Large intestine (tissue), 3 donors: ENCODE results near the gene RAB6A. TPM values are rescaled to one million over a fixed set of nuclear protein-coding genes. Genes with fewer than 3 reads are reported as not detected.

Experiments
- DNase-seq, 2 donors: peaks; one replicate each; pipeline versions ENCODE4 v3.0.0 to v3.0.0-alpha.2; 2013
- H3K27ac ChIP-seq: one replicate; pipeline ENCODE4 v1.5.1; 2013; ENCODE audit warnings: low read length
- H3K27me3 ChIP-seq: 2 replicates; pipeline ENCODE4 v1.6.1; 2013; ENCODE audit warnings: low read length; ENCODE audit not compliant: control insufficient read depth, insufficient read depth
- H3K36me3 ChIP-seq: 2 replicates; pipeline ENCODE4 v1.6.1; 2013; ENCODE audit warnings: low read length; ENCODE audit not compliant: control insufficient read depth, insufficient read depth
- H3K4me1 ChIP-seq: one replicate; pipeline ENCODE4 v1.6.1; 2013; ENCODE audit warnings: low read length; ENCODE audit not compliant: control insufficient read depth, insufficient read depth
- H3K4me3 ChIP-seq: one replicate; pipeline ENCODE4 v1.5.1; 2013; ENCODE audit warnings: low read length
- H3K9me3 ChIP-seq: one replicate; pipeline ENCODE4 v1.6.1; 2013; ENCODE audit warnings: mild to moderate bottlenecking, low read depth, low read length, moderate library complexity; ENCODE audit not compliant: control insufficient read depth
- WGBS: methylation state at CpG from one replicate; pipeline ENCODE4 v1.1.5; 2013; ENCODE audit warnings: low lambda C conversion rate; ENCODE audit not compliant: insufficient coverage; 5-methylcytosine and 5-hydroxymethylcytosine counted together
- polyA plus RNA-seq: library from polyadenylated mRNA; unstranded; fragments of 120-200 nt; gene quantifications from one replicate; pipeline ENCODE4 v1.2.1, GENCODE V29; 2013

RAB6A gene
- polyA plus RNA-seq, 1 donor: 111 TPM

- H3K9me3 ChIP-seq: no peaks in the 10 kb centered on the region
- DNase-seq: no peak
Measured at GRCh38 chr11:73659961-73660360, 100.9 kb downstream of the RAB6A start.

GRCh38 chr11:73656985-73657384, 103.9 kb downstream of the RAB6A start:
- Histone ChIP-seq H3K4me3 (no peak overlapping the region), H3K27me3 (no peaks in the 10 kb centered on the region), H3K4me1 (peaks cover 15% of the 10 kb centered on the region), H3K36me3 (no peaks in the 10 kb centered on the region), H3K9me3 (no peaks in the 10 kb centered on the region), H3K27ac (no peak overlapping the region)
- no peak for DNase-seq
- no CpG with 5 or more reads among the region's 3 CpGs for WGBS

More at GRCh38 chr11:73659961-73660360, 100.9 kb downstream of the RAB6A start:
- 100% methylated on average over 1 of the region's 3 CpGs for WGBS
- H3K4me1 ChIP-seq: peaks cover 10% of the 10 kb centered on the region
- no peak overlapping the region for H3K27ac ChIP-seq
- no peaks in the 10 kb centered on the region for H3K27me3 ChIP-seq
- H3K4me3 ChIP-seq: no peak overlapping the region
- no peaks in the 10 kb centered on the region for H3K36me3 ChIP-seq

GRCh38 chr11:73655686-73656085, 105.2 kb downstream of the RAB6A start:
- no peak overlapping the region for H3K27ac ChIP-seq
- H3K4me1 ChIP-seq: peaks cover 10% of the 10 kb centered on the region
- no CpG with 5 or more reads among the region's 8 CpGs for WGBS
- H3K4me3 ChIP-seq: no peak overlapping the region
- no peaks in the 10 kb centered on the region for H3K36me3 ChIP-seq
- DNase-seq: no peak
- H3K27me3 ChIP-seq: no peaks in the 10 kb centered on the region
- no peaks in the 10 kb centered on the region for H3K9me3 ChIP-seq

GRCh38 chr11:73654482-73655021, 106.3 kb downstream of the RAB6A start:
- DNase-seq: no peak
- no CpG with 5 or more reads among the region's 7 CpGs for WGBS
- Histone ChIP-seq H3K4me3 (no peak overlapping the region), H3K9me3 (no peaks in the 10 kb centered on the region), H3K27me3 (no peaks in the 10 kb centered on the region), H3K4me1 (peaks cover 7% of the 10 kb centered on the region), H3K36me3 (no peaks in the 10 kb centered on the region), H3K27ac (no peak overlapping the region)

GRCh38 chr11:73653996-73654395, 106.9 kb downstream of the RAB6A start:
- no peak overlapping the region for H3K4me3 ChIP-seq
- H3K36me3 ChIP-seq: no peaks in the 10 kb centered on the region
- no peak for DNase-seq
- H3K9me3 ChIP-seq: no peaks in the 10 kb centered on the region
- H3K4me1 ChIP-seq: peaks cover 7% of the 10 kb centered on the region
- no CpG with 5 or more reads among the region's 5 CpGs for WGBS
- no peak overlapping the region for H3K27ac ChIP-seq
- H3K27me3 ChIP-seq: no peaks in the 10 kb centered on the region

- H3K4me3 ChIP-seq: no peak overlapping the region
- no CpG with 5 or more reads among the region's 6 CpGs for WGBS
- H3K9me3 ChIP-seq: no peaks in the 10 kb centered on the region
- no peaks in the 10 kb centered on the region for H3K27me3 ChIP-seq
- H3K4me1 ChIP-seq: peaks cover 7% of the 10 kb centered on the region
- H3K27ac ChIP-seq: no peak overlapping the region
- H3K36me3 ChIP-seq: no peaks in the 10 kb centered on the region
- no peak for DNase-seq
Measured at GRCh38 chr11:73652856-73653559, 107.9 kb downstream of the RAB6A start.

- Histone ChIP-seq H3K9me3 (no peaks in the 10 kb centered on the region), H3K4me1 (peaks cover 9% of the 10 kb centered on the region), H3K27me3 (no peaks in the 10 kb centered on the region), H3K36me3 (no peaks in the 10 kb centered on the region), H3K27ac (no peak overlapping the region), H3K4me3 (no peak overlapping the region)
- WGBS: no CpG with 5 or more reads among the region's 8 CpGs
- DNase-seq: peak; percentile 48 to 65
Measured at GRCh38 chr11:73652046-73652730, 108.7 kb downstream of the RAB6A start.

- Histone ChIP-seq H3K9me3 (no peaks in the 10 kb centered on the region), H3K4me1 (peaks cover 9% of the 10 kb centered on the region), H3K4me3 (no peak overlapping the region), H3K36me3 (no peaks in the 10 kb centered on the region), H3K27ac (no peak overlapping the region), H3K27me3 (no peaks in the 10 kb centered on the region)
- DNase-seq: no peak
- WGBS: no CpG with 5 or more reads among the region's 9 CpGs
Measured at GRCh38 chr11:73651661-73652045, 109.2 kb downstream of the RAB6A start.

- no peak for DNase-seq
- Histone ChIP-seq H3K36me3 (no peaks in the 10 kb centered on the region), H3K9me3 (no peaks in the 10 kb centered on the region), H3K4me1 (peaks cover 9% of the 10 kb centered on the region), H3K4me3 (no peak overlapping the region), H3K27ac (no peak overlapping the region), H3K27me3 (peaks cover 3% of the 10 kb centered on the region)
- WGBS: no CpG with 5 or more reads among the region's 5 CpGs
Measured at GRCh38 chr11:73651252-73651651, 109.6 kb downstream of the RAB6A start.

- peaks cover 14% of the 10 kb centered on the region for H3K4me1 ChIP-seq
- no peak overlapping the region for H3K27ac ChIP-seq
- H3K9me3 ChIP-seq: no peaks in the 10 kb centered on the region
- no peak for DNase-seq
- no peak overlapping the region for H3K4me3 ChIP-seq
- no CpG with 5 or more reads among the region's 14 CpGs for WGBS
- no peaks in the 10 kb centered on the region for H3K36me3 ChIP-seq
- H3K27me3 ChIP-seq: peaks cover 11% of the 10 kb centered on the region
Measured at GRCh38 chr11:73650400-73650799, 110.5 kb downstream of the RAB6A start.
